Skeletal muscle satellite cell (primary cell): ENCODE measurements around the gene MRPS6.

Experiments
- H3K27me3 ChIP-seq: 2 replicates; pipeline ENCODE4 v1.7.0; 2013; ENCODE audit warnings: low read length; ENCODE audit not compliant: control insufficient read depth, insufficient read depth
- H3K36me3 ChIP-seq: 2 replicates; pipeline ENCODE4 v1.7.0; 2013; ENCODE audit warnings: mild to moderate bottlenecking, control low read depth, low read length; ENCODE audit not compliant: insufficient read depth
- H3K4me1 ChIP-seq: 2 replicates; pipeline ENCODE4 v1.7.0; 2013; ENCODE audit warnings: low read length; ENCODE audit not compliant: control insufficient read depth, insufficient read depth
- H3K4me2 ChIP-seq: 2 replicates; pipeline ENCODE4 v1.7.0; 2013; ENCODE audit warnings: mild to moderate bottlenecking, low read length
- H3K4me3 ChIP-seq: 2 replicates; pipeline ENCODE4 v1.7.0; 2013; ENCODE audit warnings: low read length
- H3K9ac ChIP-seq: 2 replicates; pipeline ENCODE4 v1.7.0; 2013; ENCODE audit warnings: mild to moderate bottlenecking, low read depth, low read length, moderate library complexity
- H3K9me3 ChIP-seq: replicated peaks from 2 replicates; pipeline ENCODE4 v1.7.0; 2013; ENCODE audit warnings: mild to moderate bottlenecking, control low read depth, low read length

Gene MRPS6

DNA sequence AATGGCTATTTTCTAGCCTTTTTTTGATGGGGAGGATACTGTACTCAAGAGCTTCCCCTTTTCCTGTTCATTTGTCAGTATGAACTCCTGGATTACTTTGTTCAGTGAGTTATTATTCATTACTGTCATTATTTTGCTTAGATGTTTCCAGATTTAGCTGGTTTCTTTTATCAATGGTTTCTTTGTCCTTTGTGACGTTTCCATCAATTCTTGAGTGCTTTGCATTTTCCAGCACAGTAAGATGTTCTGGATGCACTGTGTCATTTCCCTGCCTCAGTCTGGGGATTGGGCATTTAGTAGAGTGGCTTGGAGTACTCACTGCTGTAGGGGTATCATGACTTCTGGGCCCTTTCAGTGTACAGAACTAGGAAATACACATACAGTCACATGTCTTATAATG is 34.2 kb downstream of the MRPS6 start:
- no peak overlapping the region for H3K4me3 ChIP-seq
- H3K4me2 ChIP-seq, result no peak overlapping the region
- peaks cover 22% of the 10 kb centered on the region for H3K36me3 ChIP-seq
- H3K27me3 ChIP-seq, result no peaks in the 10 kb centered on the region
- no peak overlapping the region for H3K9ac ChIP-seq
- H3K4me1 ChIP-seq, result peaks cover 25% of the 10 kb centered on the region
- no peaks in the 10 kb centered on the region for H3K9me3 ChIP-seq

DNA sequence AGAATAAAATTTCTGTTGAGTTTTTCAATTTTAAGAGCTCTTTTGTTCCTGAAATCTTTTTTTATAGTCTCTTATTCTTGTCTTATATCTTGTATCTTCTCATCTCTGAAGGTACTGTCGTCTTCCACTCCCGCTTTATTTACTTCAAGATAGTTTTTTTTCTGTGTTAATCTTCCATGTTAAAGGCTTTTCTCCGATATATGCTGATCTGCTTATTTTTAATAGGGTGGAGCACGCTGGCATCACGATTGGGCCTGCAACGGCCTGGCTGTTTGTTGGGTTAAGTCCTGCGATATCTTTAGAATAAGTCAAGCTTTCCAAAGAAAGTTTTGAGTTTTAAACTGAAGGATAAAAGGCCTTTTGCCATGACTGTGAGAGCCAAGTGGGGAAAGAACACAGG is 35.7 kb downstream of the MRPS6 start:
- Histone ChIP-seq H3K4me1 (peaks cover 25% of the 10 kb centered on the region), H3K4me2 (no peak overlapping the region), H3K4me3 (no peak overlapping the region), H3K27me3 (no peaks in the 10 kb centered on the region), H3K36me3 (peaks cover 20% of the 10 kb centered on the region), H3K9me3 (no peaks in the 10 kb centered on the region), H3K9ac (no peak overlapping the region)

DNA sequence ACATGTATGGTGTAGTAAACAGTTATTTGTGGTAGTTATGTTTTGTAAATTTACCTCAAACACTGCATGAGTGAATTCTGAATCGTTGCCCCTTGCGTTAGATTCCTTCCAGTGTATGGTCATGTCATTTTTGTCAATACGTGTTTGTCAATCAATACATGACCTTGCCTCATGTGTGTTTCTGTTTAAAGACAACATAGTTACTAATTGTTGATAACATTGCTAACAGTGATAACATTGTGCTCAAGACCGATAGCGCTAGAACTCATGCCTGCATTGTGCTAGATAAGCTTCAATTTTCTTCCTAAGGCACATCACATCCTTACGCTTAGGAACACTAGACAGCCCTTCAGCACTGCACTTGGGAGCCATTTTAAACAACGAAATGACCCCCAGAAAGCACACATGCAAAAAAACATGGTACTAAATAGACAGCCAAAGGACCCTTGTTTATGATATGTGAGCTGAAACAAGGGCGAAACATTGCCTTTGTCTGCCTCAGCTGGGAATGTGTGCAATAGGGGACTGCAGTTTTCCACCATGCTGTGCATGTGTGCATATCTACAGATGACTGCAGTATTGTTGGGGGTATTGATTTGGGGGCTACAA is 37.3 kb downstream of the MRPS6 start:
- Histone ChIP-seq H3K4me3 (no peak overlapping the region), H3K27me3 (no peaks in the 10 kb centered on the region), H3K4me1 (peaks cover 17% of the 10 kb centered on the region), H3K4me2 (no peak overlapping the region), H3K9me3 (no peaks in the 10 kb centered on the region), H3K9ac (no peak overlapping the region), H3K36me3 (peaks cover 20% of the 10 kb centered on the region)

DNA sequence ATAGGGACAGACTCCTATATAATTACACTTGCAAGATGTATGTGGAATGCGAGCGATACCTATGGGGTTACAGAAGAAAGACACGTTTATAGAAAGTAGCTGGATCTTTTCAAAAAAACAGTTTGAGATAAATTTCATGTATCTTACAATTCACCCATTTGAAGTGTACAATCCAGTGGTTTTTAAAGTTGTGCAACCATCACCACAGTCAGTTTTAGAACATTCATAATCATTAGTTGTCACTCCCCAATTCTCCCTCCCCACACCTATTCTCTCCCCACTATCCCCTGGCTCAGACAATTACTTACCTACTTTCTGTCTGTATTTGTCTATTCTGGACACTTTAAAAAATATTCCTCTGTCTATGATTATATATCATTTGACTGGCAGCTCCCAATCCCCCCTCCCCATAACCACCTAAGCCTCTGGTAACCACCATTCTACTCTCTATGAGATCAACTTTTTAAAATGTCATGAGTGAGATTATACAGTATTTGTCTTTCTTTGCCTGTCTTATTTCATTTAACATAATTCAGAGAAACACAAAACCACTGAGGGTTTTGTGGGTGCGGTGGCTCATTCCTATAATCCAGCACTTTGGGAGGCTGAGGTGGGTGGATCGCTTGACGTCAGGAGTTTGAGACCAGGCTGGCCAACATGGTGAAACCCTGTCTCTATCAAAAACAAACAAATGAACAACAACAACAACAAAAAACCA is 39.1 kb downstream of the MRPS6 start:
- no peak overlapping the region for H3K9ac ChIP-seq

DNA sequence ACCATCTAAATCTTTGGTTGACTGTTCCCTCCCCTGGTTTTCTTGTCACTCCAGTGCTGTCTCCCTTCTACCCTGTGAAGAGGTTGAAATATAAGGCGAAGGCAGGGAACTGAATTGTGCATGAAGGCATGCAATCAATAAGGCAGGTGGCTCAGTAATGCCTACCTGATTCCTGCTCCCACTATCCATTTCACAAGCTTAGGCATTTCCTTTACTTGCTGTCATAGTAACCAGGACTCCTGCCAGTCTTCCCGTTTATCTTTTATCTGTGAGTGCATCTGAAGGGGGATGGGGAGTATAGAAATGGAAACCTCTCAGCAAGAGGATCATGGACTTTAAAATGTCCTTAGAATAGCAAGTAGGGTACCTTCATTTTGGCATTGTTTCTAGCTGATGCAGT is 40.5 kb downstream of the MRPS6 start:
- Histone ChIP-seq H3K9me3 (no peaks in the 10 kb centered on the region), H3K4me1 (peaks cover 11% of the 10 kb centered on the region), H3K4me2 (no peak overlapping the region), H3K9ac (no peak overlapping the region), H3K36me3 (peaks cover 20% of the 10 kb centered on the region), H3K27me3 (no peaks in the 10 kb centered on the region), H3K4me3 (no peak overlapping the region)

More for the DNA sequence above, 39.1 kb downstream of the MRPS6 start:
- no peak overlapping the region for H3K4me3 ChIP-seq
- no peaks in the 10 kb centered on the region for H3K27me3 ChIP-seq
- no peak overlapping the region for H3K4me2 ChIP-seq
- H3K9me3 ChIP-seq, result no peaks in the 10 kb centered on the region
- H3K36me3 ChIP-seq, result peaks cover 20% of the 10 kb centered on the region
- peaks cover 11% of the 10 kb centered on the region for H3K4me1 ChIP-seq

DNA sequence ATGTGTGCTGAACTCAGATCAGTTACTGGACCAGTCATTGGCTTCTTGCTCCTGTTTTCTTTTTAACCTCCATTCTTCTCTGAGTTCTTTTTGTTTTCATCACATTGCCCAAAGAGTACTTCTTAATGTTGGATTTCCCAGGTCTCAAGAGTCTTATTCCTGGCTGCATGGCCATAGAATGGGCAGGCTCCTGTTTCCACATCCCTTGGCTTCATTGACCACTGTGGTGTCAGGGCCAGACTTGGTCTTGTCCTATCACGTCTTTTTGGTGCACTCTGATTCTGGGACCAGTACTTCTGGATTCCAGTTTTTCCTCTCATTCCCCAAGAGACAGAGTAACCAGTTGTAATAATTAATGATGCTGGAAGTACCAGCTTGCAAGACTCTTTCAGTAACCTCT is 41.8 kb downstream of the MRPS6 start:
- no peaks in the 10 kb centered on the region for H3K27me3 ChIP-seq
- H3K4me3 ChIP-seq, result no peak overlapping the region
- peaks cover 15% of the 10 kb centered on the region for H3K36me3 ChIP-seq
- no peak overlapping the region for H3K4me2 ChIP-seq
- peaks cover 11% of the 10 kb centered on the region for H3K4me1 ChIP-seq
- H3K9ac ChIP-seq, result no peak overlapping the region
- H3K9me3 ChIP-seq, result no peaks in the 10 kb centered on the region

DNA sequence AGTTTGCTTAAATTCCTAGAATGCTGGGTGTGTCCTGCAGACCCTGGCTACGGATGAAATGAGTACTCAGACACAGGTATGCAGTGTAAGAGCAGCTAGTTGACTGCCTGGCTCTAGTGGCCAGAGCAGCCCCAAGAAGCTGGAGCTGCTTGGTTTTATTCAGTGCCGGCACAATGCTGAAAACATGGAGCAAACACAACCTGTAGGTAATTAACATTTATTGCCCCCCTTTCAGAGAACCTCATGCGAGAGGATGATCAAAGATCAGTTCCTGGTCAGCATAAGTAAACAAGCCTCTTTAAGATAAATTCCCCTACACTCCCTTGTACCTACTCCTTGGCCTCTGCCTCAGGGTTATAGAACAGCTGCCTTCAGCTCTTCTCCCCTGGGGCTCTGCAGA is 43.2 kb downstream of the MRPS6 start:
- H3K36me3 ChIP-seq, result peaks cover 7% of the 10 kb centered on the region

DNA sequence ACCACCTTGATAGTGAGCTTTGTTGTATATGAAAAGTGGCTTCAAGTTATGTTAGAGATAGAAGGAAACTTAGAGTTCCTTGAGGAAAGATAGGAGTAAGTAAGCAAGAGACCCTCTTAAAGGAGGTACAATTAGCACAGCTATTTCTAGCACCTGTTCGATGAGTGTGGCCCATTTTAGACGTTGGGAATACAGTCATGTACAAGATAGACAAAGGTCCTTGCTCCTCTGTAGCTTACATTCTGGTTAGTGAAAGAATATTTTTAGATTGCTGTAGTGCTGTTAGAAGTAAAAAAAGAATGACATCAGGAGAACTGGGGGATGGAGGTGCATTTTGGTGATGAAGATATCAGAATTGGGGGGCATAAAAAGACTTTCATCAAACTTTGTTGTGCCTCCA is 47.5 kb downstream of the MRPS6 start:
- H3K4me2 ChIP-seq, result no peak overlapping the region
- no peak overlapping the region for H3K9ac ChIP-seq
- H3K4me1 ChIP-seq, result no peaks in the 10 kb centered on the region
- H3K9me3 ChIP-seq, result no peaks in the 10 kb centered on the region
- H3K27me3 ChIP-seq, result no peaks in the 10 kb centered on the region
- H3K4me3 ChIP-seq, result no peak overlapping the region
- peaks cover 14% of the 10 kb centered on the region for H3K36me3 ChIP-seq

More for the DNA sequence above, 43.2 kb downstream of the MRPS6 start:
- Histone ChIP-seq H3K4me1 (peaks cover 10% of the 10 kb centered on the region), H3K4me2 (no peak overlapping the region), H3K4me3 (no peak overlapping the region), H3K9me3 (no peaks in the 10 kb centered on the region), H3K27me3 (no peaks in the 10 kb centered on the region), H3K9ac (no peak overlapping the region)

DNA sequence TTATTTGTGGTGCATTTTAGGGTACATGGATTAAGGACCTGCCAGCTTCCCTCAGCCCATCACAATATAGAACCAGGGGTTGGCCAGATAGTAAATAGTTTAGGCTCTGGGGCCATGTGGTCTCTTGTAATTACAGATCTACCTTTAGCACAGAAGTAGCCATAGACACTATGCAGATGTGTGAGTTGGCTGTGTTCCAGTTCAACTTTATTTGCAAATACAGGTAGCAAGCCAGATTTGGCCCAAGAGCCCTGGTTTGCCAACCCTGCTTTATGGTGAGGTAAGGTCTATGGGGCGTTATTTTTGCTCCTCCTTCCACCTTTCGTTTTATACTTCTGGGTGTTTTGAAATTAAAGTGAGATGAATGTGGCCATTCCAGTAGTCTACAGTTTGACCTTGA is 48.7 kb downstream of the MRPS6 start:
- H3K36me3 ChIP-seq, result peaks cover 26% of the 10 kb centered on the region

DNA sequence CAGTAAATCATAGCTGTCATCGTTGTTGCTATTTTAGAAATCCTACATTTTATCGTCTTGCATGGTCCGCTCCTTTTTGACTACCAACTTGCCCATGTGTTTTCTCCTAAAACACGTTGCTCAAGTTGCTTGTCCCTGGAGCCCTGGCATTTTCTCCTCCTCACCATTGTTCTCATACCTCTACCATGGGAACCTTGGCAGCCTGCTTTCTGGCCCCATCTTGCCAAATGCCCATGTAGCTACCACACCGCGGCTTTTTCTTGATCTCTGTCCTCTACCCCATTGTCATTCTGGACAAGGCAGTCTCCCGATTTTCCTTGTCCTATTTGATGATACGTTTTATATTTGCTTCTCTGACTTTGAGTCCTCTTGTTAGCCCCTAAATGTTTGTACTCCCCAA is 50.2 kb downstream of the MRPS6 start:
- H3K4me1 ChIP-seq, result peaks cover 16% of the 10 kb centered on the region
- peaks cover 36% of the 10 kb centered on the region for H3K36me3 ChIP-seq
- H3K9ac ChIP-seq, result no peak overlapping the region
- no peaks in the 10 kb centered on the region for H3K27me3 ChIP-seq
- H3K9me3 ChIP-seq, result no peaks in the 10 kb centered on the region
- no peak overlapping the region for H3K4me2 ChIP-seq
- no peak overlapping the region for H3K4me3 ChIP-seq

More for the DNA sequence above, 48.7 kb downstream of the MRPS6 start:
- H3K4me2 ChIP-seq, result no peak overlapping the region
- no peaks in the 10 kb centered on the region for H3K27me3 ChIP-seq
- H3K4me1 ChIP-seq, result peaks cover 9% of the 10 kb centered on the region
- no peaks in the 10 kb centered on the region for H3K9me3 ChIP-seq
- no peak overlapping the region for H3K9ac ChIP-seq
- H3K4me3 ChIP-seq, result no peak overlapping the region

DNA sequence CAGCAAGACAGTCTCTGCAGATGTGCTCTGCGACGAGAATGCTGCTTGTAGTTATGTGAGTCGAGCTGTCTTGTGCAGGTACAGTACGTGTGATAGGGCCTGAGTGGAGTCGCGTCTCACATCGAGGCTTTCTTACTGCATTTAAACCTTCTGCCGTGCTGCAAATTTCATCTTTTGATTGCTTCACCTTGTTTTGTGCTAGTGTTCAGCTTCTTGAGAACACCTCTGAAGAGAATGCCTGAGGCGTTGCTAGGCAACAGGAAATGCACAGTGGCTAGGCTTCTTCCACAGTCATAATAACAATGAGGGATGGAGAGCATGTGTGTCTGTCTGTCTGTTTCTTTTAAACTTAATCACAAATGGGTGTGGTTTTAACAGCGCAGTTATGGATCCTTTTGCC is 52.9 kb downstream of the MRPS6 start:
- Histone ChIP-seq H3K9ac (no peak overlapping the region), H3K36me3 (peaks cover 42% of the 10 kb centered on the region)

DNA sequence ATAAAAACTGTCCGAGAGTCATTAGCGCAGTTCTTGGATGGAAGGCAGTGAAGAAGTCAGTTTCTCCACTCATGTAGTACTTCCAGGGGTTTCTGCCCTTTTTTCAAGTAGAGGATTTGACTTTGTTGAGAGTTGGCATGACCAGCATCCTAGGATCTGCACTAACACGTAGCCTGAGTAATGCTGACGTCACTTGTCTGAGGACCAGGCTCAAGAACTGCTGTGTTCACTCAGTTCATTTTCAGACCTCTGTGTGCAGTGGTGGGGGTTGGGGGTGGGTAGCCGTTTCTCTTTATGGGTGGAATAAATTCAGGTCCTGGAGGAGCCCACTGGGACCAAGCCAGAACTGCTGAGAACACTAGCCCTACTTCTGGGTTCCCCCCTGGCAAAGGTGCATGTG is 53.3 kb downstream of the MRPS6 start:
- Histone ChIP-seq H3K4me3 (no peak overlapping the region), H3K9ac (no peak overlapping the region), H3K4me1 (peaks cover 42% of the 10 kb centered on the region), H3K9me3 (no peaks in the 10 kb centered on the region), H3K27me3 (no peaks in the 10 kb centered on the region), H3K36me3 (peaks cover 43% of the 10 kb centered on the region), H3K4me2 (no peak overlapping the region)

More for the DNA sequence above, 52.9 kb downstream of the MRPS6 start:
- Histone ChIP-seq H3K4me1 (peaks cover 42% of the 10 kb centered on the region), H3K27me3 (no peaks in the 10 kb centered on the region), H3K4me2 (no peak overlapping the region), H3K9me3 (no peaks in the 10 kb centered on the region), H3K4me3 (no peak overlapping the region)
